RPMI8226 (cell line): ENCODE data around the gene DNAL4.

Experiments used
- DNase-seq: peaks from one replicate; pipeline ENCODE4 v3.0.0-alpha.2; 2015

The DNAL4 gene

GRCh38 chr22:38738475-38739070 lies 55.4 kb downstream of the DNAL4 start:
- DNase-seq: no peak

GRCh38 chr22:38737302-38738060 lies 56.5 kb downstream of the DNAL4 start:
- DNase-seq: no peak

GRCh38 chr22:38736257-38736570 lies 57.7 kb downstream of the DNAL4 start:
- no peak for DNase-seq

- no peak for DNase-seq
Measured at GRCh38 chr22:38735465-38736256, 58.3 kb downstream of the DNAL4 start.

- DNase-seq: no peak
Measured at GRCh38 chr22:38735126-38735464, 58.8 kb downstream of the DNAL4 start.

GRCh38 chr22:38734421-38735100 lies 59.4 kb downstream of the DNAL4 start:
- DNase-seq: no peak

GRCh38 chr22:38733724-38734381 lies 60.1 kb downstream of the DNAL4 start:
- no peak for DNase-seq

- peak; percentile 33 for DNase-seq
Measured at GRCh38 chr22:38733329-38733723, 60.6 kb downstream of the DNAL4 start.

GRCh38 chr22:38732251-38732815 lies 61.6 kb downstream of the DNAL4 start:
- no peak for DNase-seq

- DNase-seq: no peak
Measured at GRCh38 chr22:38731703-38732161, 62.2 kb downstream of the DNAL4 start.

GRCh38 chr22:38730411-38730871 lies 63.5 kb downstream of the DNAL4 start:
- no peak for DNase-seq

- no peak for DNase-seq
Measured at GRCh38 chr22:38729946-38730345, 64.0 kb downstream of the DNAL4 start.

- no peak for DNase-seq
Measured at GRCh38 chr22:38728871-38729796, 64.8 kb downstream of the DNAL4 start.
